Left cardiac atrium (tissue), 4 donors: Measurements from ENCODE around the gene NEAT1. TPM values are rescaled to one million over a fixed set of nuclear protein-coding genes. Genes with fewer than 3 reads are reported as not detected.

ENCODE experiments used
- ATAC-seq, 2 donors: fragments of 200-7000 bp; cut with Tn5 transposase; one replicate each; pipeline ENCODE4 v1.9.1; 2020; ENCODE audit warnings: mild to moderate bottlenecking in 2 of 2, moderate library complexity in 2 of 2
- DNase-seq: peaks from one replicate; pipeline ENCODE4 v3.0.0-alpha.2; 2020
- intact Hi-C, 2 donors: fragments of 100-400 bp; cut with DNase I; formaldehyde crosslinking; loops; one replicate each; pipeline versions ENCODE4 v1.14.1 to v1.15.1; 2022 to 2023
- total RNA-seq, 2 donors: library from RNA; stranded (reverse); fragmentation: NEBNext Ultra II Directional; extraction: Animal tissue kit (Norgen Biotek cat#: 25700); gene quantifications; one replicate each; pipeline ENCODE4 v1.2.1, GENCODE V29; 2021
- donor health status: DM: no; HTN: yes; CAD: no.
- donor health status: DM: no; HTN: yes; CAD: no; lungs with severe emphysema.
- donor health status: DM: yes; HTN: yes; CAD: no.
- donor health status: Dilated cardiomyopathy.

Gene NEAT1
- total RNA-seq, 2 donors from 2014 or later, result 405 to 657 TPM

GRCh38 chr11:65487467-65488272 is 65.1 kb downstream of the NEAT1 start:
- DNase-seq, result peak; percentile 98
- peak; percentile 86 to 90 for ATAC-seq
- intact Hi-C loops, result no loop called here

DNA sequence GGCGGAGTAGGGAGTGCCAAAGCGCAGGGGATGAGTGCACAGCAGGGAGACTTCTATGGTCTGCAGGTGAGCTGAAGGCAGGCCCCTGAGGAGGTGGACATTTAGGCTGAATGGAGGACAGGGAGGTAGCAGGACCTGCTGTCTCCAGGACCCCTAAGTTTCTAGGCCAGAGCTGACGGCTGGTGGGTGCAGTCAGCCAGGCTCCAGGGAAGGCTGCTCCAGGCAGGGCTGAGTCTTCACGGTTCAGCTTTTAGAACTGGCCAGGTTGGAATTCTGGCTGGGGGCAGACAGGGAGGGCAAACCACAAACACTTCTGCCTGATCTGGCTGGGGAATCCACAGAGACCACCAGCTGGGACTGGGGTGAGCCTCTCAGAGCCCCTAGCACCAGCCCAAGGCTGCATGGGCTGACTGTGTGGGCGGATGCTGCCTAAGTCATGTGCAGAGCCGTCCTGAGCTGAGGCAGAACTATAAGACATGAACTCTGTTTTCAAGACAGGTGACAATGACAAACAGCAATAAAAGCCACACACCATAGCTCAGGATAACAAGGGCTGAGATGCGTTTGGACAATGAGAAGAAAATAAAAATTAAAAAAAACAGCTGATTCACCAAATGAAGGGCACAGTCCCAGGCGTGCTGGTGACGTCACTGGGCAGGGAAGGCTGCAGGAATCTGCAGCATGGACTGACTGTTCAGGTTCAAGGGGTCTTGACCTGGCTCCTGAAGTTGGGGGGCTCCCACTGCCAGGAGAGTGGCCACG is 65.9 kb downstream of the NEAT1 start:
- intact Hi-C loops, result no loop called here
- peak; percentile 70 for DNase-seq
- ATAC-seq, result peak in 1 of 2 donors; percentile 1

DNA sequence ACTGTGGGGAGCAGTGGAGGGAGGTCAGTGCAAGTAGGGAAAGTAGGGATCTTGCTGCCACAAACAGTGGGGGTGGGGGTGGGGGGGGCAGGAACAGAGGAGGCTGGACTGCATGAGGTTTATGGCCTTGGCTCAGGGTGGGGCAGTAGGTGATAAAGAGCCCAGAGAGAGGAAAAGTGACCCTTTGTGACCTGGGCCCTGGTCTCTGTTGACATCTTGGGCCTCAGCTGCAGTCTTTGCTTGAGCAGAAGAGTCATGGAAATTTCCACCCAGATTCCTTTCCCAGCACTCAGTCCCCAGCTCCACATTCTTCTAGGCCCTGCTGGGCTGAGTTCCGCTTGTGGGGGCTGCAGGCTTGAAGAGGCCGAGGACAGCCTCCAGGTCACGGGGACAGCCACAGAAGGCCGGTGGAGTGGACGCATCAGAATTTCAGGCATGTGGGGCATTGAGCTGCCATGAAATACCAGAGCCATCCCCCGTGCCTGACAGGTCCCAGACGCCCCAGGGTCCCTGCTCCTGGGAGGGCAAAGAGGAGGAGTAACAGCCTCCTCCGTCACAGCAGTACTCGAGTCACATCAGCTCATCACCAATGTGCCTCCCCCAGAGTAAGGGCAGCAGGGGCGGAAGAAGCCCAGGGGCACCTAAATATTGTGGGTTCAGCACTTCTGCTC is 66.6 kb downstream of the NEAT1 start:
- DNase-seq (peak; percentile 72), ATAC-seq (peak; percentile 8 to 13)
- intact Hi-C loops, result no loop called here

DNA sequence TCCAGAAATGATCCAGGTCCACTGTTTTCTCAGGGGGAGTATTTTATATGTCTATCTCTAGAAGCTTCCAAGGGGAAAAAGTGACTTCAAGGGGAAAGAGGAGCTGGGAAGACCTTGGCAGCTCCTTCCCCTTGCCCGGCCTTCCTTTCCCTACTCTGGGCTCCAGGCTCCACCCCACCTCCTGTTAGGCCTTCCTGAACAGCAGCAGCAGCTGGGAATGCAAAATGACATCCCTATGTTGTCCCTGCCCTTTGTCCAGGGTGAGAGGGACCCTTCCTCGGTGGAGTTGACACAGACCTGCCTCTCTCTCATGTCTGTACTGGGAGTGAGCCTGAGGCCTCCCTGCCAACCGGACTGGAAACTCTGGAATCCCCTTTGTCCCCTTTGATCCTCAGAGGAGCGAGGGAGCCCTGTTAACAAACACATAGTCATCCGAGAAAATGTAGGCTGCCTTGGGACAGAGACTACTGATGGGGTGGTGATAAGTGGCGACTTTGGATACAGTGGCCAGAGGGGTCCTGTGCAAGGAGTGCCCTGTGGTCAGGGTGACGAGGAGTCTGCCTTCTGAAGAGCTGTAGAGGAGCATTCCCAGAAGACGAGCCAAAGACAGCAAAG is 67.2 kb downstream of the NEAT1 start:
- DNase-seq (peak; percentile 59), ATAC-seq (no peak)
- intact Hi-C loops, result no loop called here

GRCh38 chr11:65491163-65491465 is 68.5 kb downstream of the NEAT1 start:
- peak; percentile 56 for DNase-seq
- no peak for ATAC-seq
- intact Hi-C loops, result no loop called here

- DNase-seq, result peak; percentile 89
- peak; percentile 1 to 33 for ATAC-seq
- intact Hi-C loops, result loop anchor here in 1 of 2 donors (2.0 kb wide), 1 partner anchor 15 kb away; no protein-coding TSS in a partner anchor
Measured at GRCh38 chr11:65491614-65492386, 69.2 kb downstream of the NEAT1 start.

DNA sequence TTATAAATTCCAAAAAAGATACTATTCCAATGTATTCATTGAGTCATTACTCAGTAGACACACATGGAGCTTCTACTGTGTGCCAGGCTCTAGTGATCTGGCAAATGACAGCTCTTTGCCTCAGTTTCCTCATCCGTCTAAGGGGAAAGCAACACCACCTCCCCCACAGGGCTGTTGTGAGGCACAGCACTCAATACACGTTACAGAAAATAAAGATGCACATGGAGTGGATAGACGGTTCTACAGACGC is 69.7 kb downstream of the NEAT1 start:
- intact Hi-C loops, result loop anchor here in 1 of 2 donors (2.0 kb wide), 1 partner anchor 16 kb away; no protein-coding TSS in a partner anchor
- no peak for ATAC-seq
- DNase-seq, result no peak

GRCh38 chr11:65492637-65493366 is 70.2 kb downstream of the NEAT1 start:
- ATAC-seq (peak; percentile 12 to 40), DNase-seq (peak; percentile 93)
- intact Hi-C loops, result loop anchor here in 1 of 2 donors (2.0 kb wide), 1 partner anchor 16 kb away; no protein-coding TSS in a partner anchor

GRCh38 chr11:65493367-65494176 is 71.0 kb downstream of the NEAT1 start:
- intact Hi-C loops, result loop anchor here in 1 of 2 donors (2.0 kb wide), 1 partner anchor 17 kb away; no protein-coding TSS in a partner anchor
- DNase-seq (peak; percentile 85), ATAC-seq (peak in 1 of 2 donors; percentile 42)

Other genes starting within 250 kb of the NEAT1 start
- gene CAPN1, start 240.9 kb upstream of the NEAT1 start, total RNA-seq, result 10 to 100 TPM; 86.9 to 92.4 TPM
- 1 to 10 TPM; 5.3 to 7.3 TPM for gene POLA2, start 160.8 kb upstream of the NEAT1 start, total RNA-seq
- gene CDC42EP2, start 107.9 kb upstream of the NEAT1 start, total RNA-seq, result 10 to 100 TPM; 21.7 to 28.9 TPM
- 10 to 100 TPM; 46.7 to 47.7 TPM for gene DPF2, start 88.9 kb upstream of the NEAT1 start, total RNA-seq
- gene TIGD3, start 68.0 kb upstream of the NEAT1 start, total RNA-seq, result under 1 TPM in 1 of 2 donors, not detected in 1; 0.12 TPM
- 1 to 10 TPM; 4.1 to 7.2 TPM for gene SLC25A45, start 40.2 kb upstream of the NEAT1 start, total RNA-seq
- gene FRMD8, start 36.2 kb upstream of the NEAT1 start, total RNA-seq, result 10 to 100 TPM; 13.4 to 21.5 TPM
- gene MALAT1, start 76.2 kb downstream of the NEAT1 start, total RNA-seq, result 1,000 to 10,000 TPM; 4,098 to 7,342 TPM
- gene SCYL1, start 102.3 kb downstream of the NEAT1 start, total RNA-seq, result 10 to 100 TPM; 51.5 to 67.3 TPM
- gene LTBP3, start 135.6 kb downstream of the NEAT1 start, total RNA-seq, result 10 to 100 TPM; 85.6 to 96.2 TPM
- 10 to 100 TPM; 24.6 to 35.0 TPM for gene ZNRD2, start 147.7 kb downstream of the NEAT1 start, total RNA-seq
- 10 to 100 TPM; 33.5 to 34.5 TPM for gene FAM89B, start 149.7 kb downstream of the NEAT1 start, total RNA-seq
- gene EHBP1L1, start 153.3 kb downstream of the NEAT1 start, total RNA-seq, result 10 to 100 TPM; 53.4 to 61.0 TPM
- gene KCNK7, start 173.0 kb downstream of the NEAT1 start, total RNA-seq, result under 1 TPM; 0.31 to 0.53 TPM
- 10 to 100 TPM; 42.8 to 44.7 TPM for gene MAP3K11, start 191.4 kb downstream of the NEAT1 start, total RNA-seq
- 10 to 100 TPM; 15.1 to 16.7 TPM for gene PCNX3, start 193.0 kb downstream of the NEAT1 start, total RNA-seq
- 10 to 100 TPM; 31.7 to 33.0 TPM for gene SIPA1, start 215.3 kb downstream of the NEAT1 start, total RNA-seq
- gene RELA, start 240.1 kb downstream of the NEAT1 start, total RNA-seq, result 10 to 100 TPM; 36.1 to 56.2 TPM